Measurements from ENCODE around the gene NLRP12. TPM values are rescaled to one million over a fixed set of nuclear protein-coding genes. Genes with fewer than 3 reads are reported as not detected.

The NLRP12 gene
- total RNA-seq, 4 donors from 2014 or later, result 0.11 to 0.59 (median 0.27) TPM; not detected in 1

- WGBS, 2 donors, result 44 to 54% methylated on average over 7 of the region's 7 CpGs
- H3K27me3 ChIP-seq, result no peaks in the 10 kb centered on the region
- H3K4me1 ChIP-seq, result no peaks in the 10 kb centered on the region
- no peak for DNase-seq
- no peak for TF ChIP-seq CTCF (IDR thresholded peaks at IDR 0.05)
- no peak for TF ChIP-seq POLR2A (IDR thresholded peaks at IDR 0.05)
- no peak overlapping the region for H3K27ac ChIP-seq
- intact Hi-C loops (cut with DNase I), result no loop called here
- no peak overlapping the region for H3K4me3 ChIP-seq (replicated peaks in 1 of 3)
- H3K36me3 ChIP-seq, result no peaks in the 10 kb centered on the region
- H3K9me3 ChIP-seq, result no peaks in the 10 kb centered on the region
Measured at GRCh38 chr19:53812335-53812734, 11.8 kb downstream of the NLRP12 start.

GRCh38 chr19:53810891-53811290 lies 13.2 kb downstream of the NLRP12 start:
- intact Hi-C loops (cut with DNase I), result no loop called here
- Histone ChIP-seq H3K27ac (no peak overlapping the region), H3K9me3 (no peaks in the 10 kb centered on the region), H3K4me3 (replicated peaks in 1 of 3) (no peak overlapping the region), H3K27me3 (no peaks in the 10 kb centered on the region), H3K4me1 (no peaks in the 10 kb centered on the region), H3K36me3 (no peaks in the 10 kb centered on the region)
- no peak for DNase-seq
- no peak for TF ChIP-seq CTCF (IDR thresholded peaks at IDR 0.05)
- TF ChIP-seq POLR2A (IDR thresholded peaks at IDR 0.05), result no peak
- 94% methylated on average over 17 to 20 of the region's 21 CpGs for WGBS, 2 donors

DNA sequence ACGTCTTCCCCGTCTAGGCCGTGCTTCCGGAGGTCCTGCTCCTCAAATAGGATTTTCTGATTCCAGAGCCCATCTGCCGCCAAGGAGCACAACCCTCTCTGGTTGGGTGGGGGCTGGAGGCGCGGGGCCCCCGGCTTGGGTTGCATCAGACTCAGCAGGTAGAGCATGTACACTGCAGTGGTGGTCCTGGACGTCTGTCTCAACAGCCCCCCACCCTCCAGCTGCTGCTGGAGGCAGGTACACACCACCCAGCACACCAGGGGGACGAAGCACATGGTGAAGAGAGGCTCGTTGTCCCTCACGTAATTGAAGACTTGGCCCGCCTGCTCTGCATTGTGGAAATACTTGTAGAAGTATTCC lies 13.9 kb downstream of the NLRP12 start:
- Histone ChIP-seq H3K4me1 (no peaks in the 10 kb centered on the region), H3K27ac (no peak overlapping the region), H3K36me3 (no peaks in the 10 kb centered on the region), H3K4me3 (replicated peaks in 1 of 3) (no peak overlapping the region), H3K27me3 (no peaks in the 10 kb centered on the region), H3K9me3 (no peaks in the 10 kb centered on the region)
- DNase-seq, result no peak
- intact Hi-C loops (cut with DNase I), result no loop called here
- 66 to 77% methylated on average over 10 to 13 of the region's 13 CpGs for WGBS, 2 donors
- TF ChIP-seq POLR2A (IDR thresholded peaks at IDR 0.05), result no peak
- TF ChIP-seq CTCF (IDR thresholded peaks at IDR 0.05), result no peak

DNA sequence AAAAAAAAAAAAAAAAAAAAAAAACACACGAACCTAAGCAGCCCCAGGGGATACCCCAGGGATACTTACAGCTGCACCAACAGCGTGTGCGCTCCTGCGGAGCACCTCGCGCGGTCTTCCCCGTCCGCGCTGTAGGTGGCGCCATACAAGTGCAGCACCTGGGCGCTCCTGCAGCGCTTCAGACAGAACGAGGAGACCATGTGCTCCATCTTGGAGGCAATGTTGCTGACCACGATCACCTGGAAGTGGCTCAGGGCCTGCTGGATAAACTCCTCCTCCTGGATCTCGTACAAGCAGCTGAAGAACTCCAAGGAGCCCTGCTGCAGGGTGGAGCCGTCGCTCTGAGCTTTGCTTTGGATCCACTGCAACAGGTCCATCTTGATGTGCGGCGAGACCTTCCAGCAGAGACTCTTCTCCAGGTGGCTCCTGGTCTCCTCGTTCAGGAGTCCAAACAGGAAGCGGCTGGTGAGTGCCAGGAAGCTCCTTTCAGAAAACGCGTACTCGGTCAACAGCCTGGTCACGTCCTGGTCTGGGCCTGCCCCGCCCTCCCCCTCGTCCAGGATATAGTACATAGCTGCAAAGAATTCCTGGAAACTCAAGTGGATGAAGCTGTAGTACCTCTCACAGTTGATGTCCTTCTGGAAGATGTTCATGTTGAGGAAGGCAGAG lies 14.5 kb downstream of the NLRP12 start:
- no peak for DNase-seq
- no peaks in the 10 kb centered on the region for H3K36me3 ChIP-seq
- no peaks in the 10 kb centered on the region for H3K4me1 ChIP-seq
- no peaks in the 10 kb centered on the region for H3K27me3 ChIP-seq
- H3K4me3 ChIP-seq (replicated peaks in 1 of 3), result no peak overlapping the region
- no peaks in the 10 kb centered on the region for H3K9me3 ChIP-seq
- H3K27ac ChIP-seq, result no peak overlapping the region
- 76 to 81% methylated on average over 22 to 24 of the region's 28 CpGs for WGBS, 2 donors
- intact Hi-C loops (cut with DNase I), result no loop called here
- no peak for TF ChIP-seq CTCF (IDR thresholded peaks at IDR 0.05)
- no peak for TF ChIP-seq POLR2A (IDR thresholded peaks at IDR 0.05)

GRCh38 chr19:53808710-53809125 lies 15.4 kb downstream of the NLRP12 start:
- no peaks in the 10 kb centered on the region for H3K4me1 ChIP-seq
- H3K36me3 ChIP-seq, result no peaks in the 10 kb centered on the region
- no peak overlapping the region for H3K4me3 ChIP-seq (replicated peaks in 1 of 3)
- intact Hi-C loops (cut with DNase I), result no loop called here
- no peak for TF ChIP-seq POLR2A (IDR thresholded peaks at IDR 0.05)
- peak in 1 of 6 experiments; percentile 8 for TF ChIP-seq CTCF (IDR thresholded peaks at IDR 0.05)
- no peak overlapping the region for H3K27ac ChIP-seq
- no peaks in the 10 kb centered on the region for H3K27me3 ChIP-seq
- no peak for DNase-seq
- no peaks in the 10 kb centered on the region for H3K9me3 ChIP-seq
- 20 to 25% methylated on average over 5 of the region's 5 CpGs for WGBS, 2 donors
